ENCODE results near the gene F7.

- TF ChIP-seq CTCF (IDR thresholded peaks at IDR 0.05) (no peak), ZFX (IDR thresholded peaks at IDR 0.05; ENCODE audit: borderline replicate concordance) (no peak)
These were observed 15.2 kb upstream of the F7 start for GRCh38 chr13:113090415-113090770.

Measured in 22Rv1 (cell line).